NB4 (cell line): ENCODE results near the gene KCNT2.

Source experiments
- DNase-seq: peaks from one replicate; pipeline ENCODE4 v3.0.0; 2010; ENCODE audit warnings: low read depth
- H3K4me3 ChIP-seq: one replicate; pipeline ENCODE4 v1.5.1; 2011; ENCODE audit warnings: mild to moderate bottlenecking, low read depth, low read length, moderate library complexity
- CTCF ChIP-seq: IDR thresholded peaks from one replicate; pipeline ENCODE4 v1.5.1; 2012; ENCODE audit warnings: low read depth, low read length
- MAX ChIP-seq: IDR thresholded peaks from 2 replicates; pipeline ENCODE4 v1.6.1; 2011; ENCODE audit warnings: low read depth, low read length
- MYC ChIP-seq: IDR thresholded peaks from 2 replicates; pipeline ENCODE4 v1.6.1; 2011; ENCODE audit warnings: low read depth, low read length
- POLR2A ChIP-seq: IDR thresholded peaks from 2 replicates; pipeline ENCODE4 v1.6.1; 2011; ENCODE audit warnings: mild to moderate bottlenecking; ENCODE audit not compliant: insufficient read length; ENCODE audit errors: extremely low read depth

Gene KCNT2

GRCh38 chr1:196608390-196609369, at the start of gene KCNT2:
TSS of gene KCNT2 (minus strand) at chr1:196608440. CDS start at chr1:196608309, 131 bp downstream.
- no peak for DNase-seq
- H3K4me3 ChIP-seq = no peak within 1 kb of the TSS
- TF ChIP-seq CTCF (no peak), MYC (no peak), POLR2A (no peak), MAX (no peak)

DNA sequence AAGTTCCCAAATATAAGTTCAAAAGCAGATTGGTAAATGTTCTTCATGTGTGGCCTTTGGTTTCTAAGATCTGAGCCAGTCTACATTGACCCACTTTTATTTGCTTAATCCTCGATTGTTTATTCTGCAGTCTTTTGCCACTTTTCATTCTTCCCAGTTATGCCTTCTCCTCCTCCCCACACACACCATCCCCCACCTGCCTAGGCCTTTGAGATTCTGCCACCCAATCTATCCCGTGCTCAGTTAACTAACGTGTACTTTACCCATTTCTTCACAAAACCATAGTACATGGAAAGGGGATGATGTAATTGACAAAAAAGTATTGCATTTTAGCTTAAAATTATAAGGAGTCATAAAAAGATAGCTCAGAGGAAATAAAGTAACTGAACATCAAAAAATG, 47.3 kb upstream of the KCNT2 start:
- TF ChIP-seq POLR2A (no peak), MAX (no peak), MYC (no peak), CTCF (no peak)
- no peak overlapping the region for H3K4me3 ChIP-seq
- DNase-seq = no peak

GRCh38 chr1:196655071-196655470, 46.8 kb upstream of the KCNT2 start:
- TF ChIP-seq CTCF = no peak
- TF ChIP-seq MYC = no peak
- TF ChIP-seq POLR2A = no peak
- TF ChIP-seq MAX = no peak
- no peak for DNase-seq
- H3K4me3 ChIP-seq = no peak overlapping the region

DNA sequence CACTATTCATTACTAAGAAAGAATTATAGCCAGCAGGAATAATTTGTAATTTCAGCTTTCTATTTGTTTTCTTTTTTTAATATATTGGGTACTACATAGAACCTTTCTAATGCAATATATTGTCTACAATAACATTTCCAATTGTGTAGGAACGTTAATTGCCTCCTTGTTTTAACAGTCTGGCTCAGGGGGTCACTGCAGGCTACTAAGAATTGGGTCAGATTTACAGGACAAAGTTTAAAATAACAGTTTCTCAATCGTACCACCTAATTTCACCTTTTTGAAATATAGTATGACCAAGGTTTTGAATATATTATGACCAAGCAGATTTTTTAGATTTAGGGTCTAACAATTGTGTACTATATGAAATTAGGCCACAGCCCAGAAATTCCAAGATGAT, 46.0 kb upstream of the KCNT2 start:
- no peak for DNase-seq
- H3K4me3 ChIP-seq = no peak overlapping the region

GRCh38 chr1:196651637-196652215, 43.5 kb upstream of the KCNT2 start, which contains the start of gene CFH:
TSS of gene CFH (plus strand) at chr1:196652043. CDS start at chr1:196652118, 75 bp downstream.
- DNase-seq = peak; percentile 14
- no peak within 1 kb of the TSS for H3K4me3 ChIP-seq
- TF ChIP-seq MAX (no peak), MYC (no peak), CTCF (no peak), POLR2A (no peak)

More for the DNA sequence above, 46.0 kb upstream of the KCNT2 start:
- TF ChIP-seq POLR2A (no peak), MAX (no peak), CTCF (no peak), MYC (no peak)
